ENCODE data around the gene SEPTIN8. TPM values are rescaled to one million over a fixed set of nuclear protein-coding genes. Genes with fewer than 3 reads are reported as not detected.

The SEPTIN8 gene
- total and polyA plus RNA-seq, 4 experiments from 2014 or later: 1.1 to 13.8 (median 8.0) TPM

GRCh38 chr5:132797651-132798050 is 20.6 kb upstream of the SEPTIN8 start:
- H3K4me3 ChIP-seq (ENCODE audit: low read length in 2 of 2): no peak overlapping the region
- Mint-ChIP-seq H3K27ac (no peak overlapping the region), H3K4me3 (no peak overlapping the region), H3K9me3 (no peaks in the 10 kb centered on the region), H3K27me3 (peaks cover 17 to 30% of the 10 kb centered on the region in 2 donors), H3K4me1 (no peaks in the 10 kb centered on the region), H3K36me3 (no peaks in the 10 kb centered on the region)
- no peak for DNase-seq
- no peak overlapping the region for H3K27ac ChIP-seq (ENCODE audit: low read depth, low read length)
- H3K9me3 ChIP-seq (ENCODE audit: control insufficient read depth in 1 of 2, low read length in 2 of 2): no peaks in the 10 kb centered on the region
- intact Hi-C loops (cut with micrococcal nuclease): no loop called here
- H3K27me3 ChIP-seq (ENCODE audit: insufficient read depth, low read length): peaks cover 6% of the 10 kb centered on the region
- POLR2A ChIA-PET (ENCODE audit: partially characterized antibody): interaction anchor here (0.6 kb wide), 1 partner anchor 148 kb away, joined by 3 read pairs; no protein-coding TSS in a partner anchor
- H3K36me3 ChIP-seq (ENCODE audit: insufficient read depth, low read length): no peaks in the 10 kb centered on the region
- no peaks in the 10 kb centered on the region for H3K4me1 ChIP-seq (ENCODE audit: insufficient read depth, low read length)
- CTCF ChIA-PET (ENCODE audit: partially characterized antibody): interaction anchor here (0.7 to 2.8 kb wide), 2 partner anchors 22 to 103 kb away, joined by 3 to 12 read pairs; no protein-coding TSS in a partner anchor

- intact Hi-C loops (cut with micrococcal nuclease): no loop called here
- CTCF ChIA-PET (ENCODE audit: partially characterized antibody): no interaction called here
- H3K4me3 ChIP-seq (ENCODE audit: low read length in 2 of 2): no peak overlapping the region
- H3K27ac ChIP-seq (ENCODE audit: low read depth, low read length): no peak overlapping the region
- H3K4me1 Mint-ChIP-seq: no peaks in the 10 kb centered on the region
- H3K36me3 ChIP-seq (ENCODE audit: insufficient read depth, low read length): no peaks in the 10 kb centered on the region
- no peaks in the 10 kb centered on the region for H3K4me1 ChIP-seq (ENCODE audit: insufficient read depth, low read length)
- no peak for DNase-seq
- H3K27me3 Mint-ChIP-seq: peaks cover 3 to 14% of the 10 kb centered on the region in 2 donors
- H3K36me3 Mint-ChIP-seq: no peaks in the 10 kb centered on the region
- no peak overlapping the region for H3K27ac Mint-ChIP-seq
- H3K27me3 ChIP-seq (ENCODE audit: insufficient read depth, low read length): no peaks in the 10 kb centered on the region
- POLR2A ChIA-PET (ENCODE audit: partially characterized antibody): no interaction called here
- no peak overlapping the region for H3K4me3 Mint-ChIP-seq
- H3K9me3 Mint-ChIP-seq: no peaks in the 10 kb centered on the region
- no peaks in the 10 kb centered on the region for H3K9me3 ChIP-seq (ENCODE audit: control insufficient read depth in 1 of 2, low read length in 2 of 2)
Measured at GRCh38 chr5:132791026-132791425, 14.0 kb upstream of the SEPTIN8 start.

- no peaks in the 10 kb centered on the region for H3K9me3 ChIP-seq (ENCODE audit: control insufficient read depth in 1 of 2, low read length in 2 of 2)
- ChIA-PET POLR2A (ENCODE audit: partially characterized antibody) (no interaction called here), CTCF (ENCODE audit: partially characterized antibody) (no interaction called here)
- no peaks in the 10 kb centered on the region for H3K4me1 Mint-ChIP-seq
- no peak overlapping the region for H3K4me3 Mint-ChIP-seq
- H3K4me1 ChIP-seq (ENCODE audit: insufficient read depth, low read length): no peaks in the 10 kb centered on the region
- no peak overlapping the region for H3K27ac ChIP-seq (ENCODE audit: low read depth, low read length)
- intact Hi-C loops (cut with micrococcal nuclease): no loop called here
- no peaks in the 10 kb centered on the region for H3K36me3 ChIP-seq (ENCODE audit: insufficient read depth, low read length)
- H3K27me3 ChIP-seq (ENCODE audit: insufficient read depth, low read length): no peaks in the 10 kb centered on the region
- DNase-seq: no peak
- no peaks in the 10 kb centered on the region for H3K9me3 Mint-ChIP-seq
- no peak overlapping the region for H3K27ac Mint-ChIP-seq
- peaks cover 6 to 18% of the 10 kb centered on the region in 2 donors for H3K27me3 Mint-ChIP-seq
- H3K4me3 ChIP-seq (ENCODE audit: low read length in 2 of 2): no peak overlapping the region
- no peaks in the 10 kb centered on the region for H3K36me3 Mint-ChIP-seq
Measured at GRCh38 chr5:132790201-132790865, 13.3 kb upstream of the SEPTIN8 start.

GRCh38 chr5:132788990-132789886 is 12.2 kb upstream of the SEPTIN8 start:
- Histone ChIP-seq H3K36me3 (ENCODE audit: insufficient read depth, low read length) (no peaks in the 10 kb centered on the region), H3K27ac (ENCODE audit: low read depth, low read length) (no peak overlapping the region), H3K4me1 (ENCODE audit: insufficient read depth, low read length) (no peaks in the 10 kb centered on the region), H3K4me3 (ENCODE audit: low read length in 2 of 2) (no peak overlapping the region), H3K27me3 (ENCODE audit: insufficient read depth, low read length) (no peaks in the 10 kb centered on the region), H3K9me3 (ENCODE audit: control insufficient read depth in 1 of 2, low read length in 2 of 2) (no peaks in the 10 kb centered on the region)
- Mint-ChIP-seq H3K9me3 (no peaks in the 10 kb centered on the region), H3K4me1 (no peaks in the 10 kb centered on the region), H3K27me3 (peaks cover 8 to 16% of the 10 kb centered on the region in 2 donors), H3K27ac (no peak overlapping the region), H3K36me3 (no peaks in the 10 kb centered on the region), H3K4me3 (no peak overlapping the region)
- POLR2A ChIA-PET (ENCODE audit: partially characterized antibody): no interaction called here
- intact Hi-C loops (cut with micrococcal nuclease): no loop called here
- DNase-seq: no peak
- CTCF ChIA-PET (ENCODE audit: partially characterized antibody): no interaction called here

- Histone ChIP-seq H3K4me3 (ENCODE audit: low read length in 2 of 2) (no peak overlapping the region), H3K9me3 (ENCODE audit: control insufficient read depth in 1 of 2, low read length in 2 of 2) (no peaks in the 10 kb centered on the region), H3K27ac (ENCODE audit: low read depth, low read length) (no peak overlapping the region), H3K36me3 (ENCODE audit: insufficient read depth, low read length) (no peaks in the 10 kb centered on the region), H3K27me3 (ENCODE audit: insufficient read depth, low read length) (no peaks in the 10 kb centered on the region), H3K4me1 (ENCODE audit: insufficient read depth, low read length) (no peaks in the 10 kb centered on the region)
- Mint-ChIP-seq H3K4me1 (no peaks in the 10 kb centered on the region), H3K36me3 (no peaks in the 10 kb centered on the region), H3K27ac (no peak overlapping the region), H3K4me3 (no peak overlapping the region), H3K9me3 (no peaks in the 10 kb centered on the region), H3K27me3 (peaks cover 8 to 16% of the 10 kb centered on the region in 2 donors)
- ChIA-PET CTCF (ENCODE audit: partially characterized antibody) (no interaction called here), POLR2A (ENCODE audit: partially characterized antibody) (no interaction called here)
- intact Hi-C loops (cut with micrococcal nuclease): no loop called here
- no peak for DNase-seq
Measured at GRCh38 chr5:132788508-132788907, 11.5 kb upstream of the SEPTIN8 start.

- POLR2A ChIA-PET (ENCODE audit: partially characterized antibody): interaction anchor here (1.1 kb wide), 1 partner anchor 9 kb away, joined by 3 read pairs; no protein-coding TSS in a partner anchor
- CTCF ChIA-PET (ENCODE audit: partially characterized antibody): interaction anchor here (1.6 kb wide), 1 partner anchor 33 kb away, joined by 4 read pairs; no protein-coding TSS in a partner anchor
- H3K9me3 ChIP-seq (ENCODE audit: control insufficient read depth in 1 of 2, low read length in 2 of 2): no peaks in the 10 kb centered on the region
Measured at GRCh38 chr5:132787076-132787475, 10.0 kb upstream of the SEPTIN8 start.

GRCh38 chr5:132785864-132786263 is 8.8 kb upstream of the SEPTIN8 start:
- ChIA-PET POLR2A (ENCODE audit: partially characterized antibody) (no interaction called here), CTCF (ENCODE audit: partially characterized antibody) (no interaction called here)
- Mint-ChIP-seq H3K4me3 (no peak overlapping the region), H3K9me3 (no peaks in the 10 kb centered on the region), H3K27me3 (peaks cover 11 to 18% of the 10 kb centered on the region in 2 donors), H3K27ac (no peak overlapping the region), H3K36me3 (no peaks in the 10 kb centered on the region), H3K4me1 (peaks cover 0 to 4% (median 2%) of the 10 kb centered on the region in 4 donors)
- Histone ChIP-seq H3K4me3 (ENCODE audit: low read length in 2 of 2) (no peak overlapping the region), H3K4me1 (ENCODE audit: insufficient read depth, low read length) (peaks cover 7% of the 10 kb centered on the region), H3K9me3 (ENCODE audit: control insufficient read depth in 1 of 2, low read length in 2 of 2) (no peaks in the 10 kb centered on the region), H3K36me3 (ENCODE audit: insufficient read depth, low read length) (no peaks in the 10 kb centered on the region), H3K27ac (ENCODE audit: low read depth, low read length) (no peak overlapping the region), H3K27me3 (ENCODE audit: insufficient read depth, low read length) (no peaks in the 10 kb centered on the region)
- intact Hi-C loops (cut with micrococcal nuclease): no loop called here
- DNase-seq: no peak

More at GRCh38 chr5:132787076-132787475, 10.0 kb upstream of the SEPTIN8 start:
- Histone ChIP-seq H3K27ac (ENCODE audit: low read depth, low read length) (no peak overlapping the region), H3K4me3 (ENCODE audit: low read length in 2 of 2) (no peak overlapping the region), H3K27me3 (ENCODE audit: insufficient read depth, low read length) (no peaks in the 10 kb centered on the region), H3K4me1 (ENCODE audit: insufficient read depth, low read length) (no peaks in the 10 kb centered on the region), H3K36me3 (ENCODE audit: insufficient read depth, low read length) (no peaks in the 10 kb centered on the region)
- H3K4me1 Mint-ChIP-seq: no peaks in the 10 kb centered on the region
- no peaks in the 10 kb centered on the region for H3K36me3 Mint-ChIP-seq
- H3K9me3 Mint-ChIP-seq: no peaks in the 10 kb centered on the region
- peaks cover 9 to 18% of the 10 kb centered on the region in 2 donors for H3K27me3 Mint-ChIP-seq
- H3K27ac Mint-ChIP-seq: no peak overlapping the region
- intact Hi-C loops (cut with micrococcal nuclease): no loop called here
- H3K4me3 Mint-ChIP-seq: no peak overlapping the region
- DNase-seq: no peak

All from CD4-positive, alpha-beta memory T cell (primary cell).